ENCODE measurements around the gene TUBA4B.
A peak's percentile ranks its signal among the peaks of the same experiment; 100 is the strongest.
"Not testable (repeated sequence)": the region's sequence is repeated elsewhere in the genome, so short reads cannot be mapped to it uniquely, and the experiment has no call there.

Gene TUBA4B

GRCh38 chr2:219287116-219287440 is 34.0 kb downstream of the TUBA4B start:
- Mint-ChIP-seq H3K4me1 (peaks cover 23% of the 10 kb centered on the region), H3K36me3 (peaks cover 27% of the 10 kb centered on the region)
- not testable (repeated sequence) for H3K27me3 Mint-ChIP-seq, ATAC-seq, H3K4me3 Mint-ChIP-seq, H3K9me3 Mint-ChIP-seq, H3K27ac Mint-ChIP-seq

GRCh38 chr2:219287580-219288265 is 34.7 kb downstream of the TUBA4B start:
- H3K9me3 Mint-ChIP-seq: no peaks in the 10 kb centered on the region
- H3K4me3 Mint-ChIP-seq: no peak overlapping the region
- no peaks in the 10 kb centered on the region for H3K27me3 Mint-ChIP-seq
- no peak for ATAC-seq
- peaks cover 21% of the 10 kb centered on the region for H3K36me3 Mint-ChIP-seq
- no peak overlapping the region for H3K27ac Mint-ChIP-seq
- peaks cover 21% of the 10 kb centered on the region for H3K4me1 Mint-ChIP-seq

- H3K9me3 Mint-ChIP-seq: no peaks in the 10 kb centered on the region
- H3K4me3 Mint-ChIP-seq: no peak overlapping the region
- H3K27ac Mint-ChIP-seq: no peak overlapping the region
- peaks cover 19% of the 10 kb centered on the region for H3K4me1 Mint-ChIP-seq
- H3K27me3 Mint-ChIP-seq: no peaks in the 10 kb centered on the region
- peaks cover 14% of the 10 kb centered on the region for H3K36me3 Mint-ChIP-seq
- no peak for ATAC-seq
These were observed 36.1 kb downstream of the TUBA4B start for GRCh38 chr2:219289195-219289536.

GRCh38 chr2:219289537-219290361 is 36.7 kb downstream of the TUBA4B start:
- H3K27ac Mint-ChIP-seq: peak overlapping the region; percentile 38
- H3K4me1 Mint-ChIP-seq: peaks cover 25% of the 10 kb centered on the region
- no peak overlapping the region for H3K4me3 Mint-ChIP-seq
- ATAC-seq: no peak
- no peaks in the 10 kb centered on the region for H3K27me3 Mint-ChIP-seq
- H3K9me3 Mint-ChIP-seq: no peaks in the 10 kb centered on the region
- peaks cover 14% of the 10 kb centered on the region for H3K36me3 Mint-ChIP-seq

- H3K27me3 Mint-ChIP-seq: no peaks in the 10 kb centered on the region
- peak overlapping the region; percentile 38 for H3K27ac Mint-ChIP-seq
- H3K4me3 Mint-ChIP-seq: no peak overlapping the region
- H3K4me1 Mint-ChIP-seq: peaks cover 28% of the 10 kb centered on the region
- H3K9me3 Mint-ChIP-seq: no peaks in the 10 kb centered on the region
- ATAC-seq: no peak
- H3K36me3 Mint-ChIP-seq: peaks cover 9% of the 10 kb centered on the region
These were observed 37.5 kb downstream of the TUBA4B start for GRCh38 chr2:219290381-219291171.

GRCh38 chr2:219291394-219291793 is 38.4 kb downstream of the TUBA4B start:
- H3K36me3 Mint-ChIP-seq: peaks cover 2% of the 10 kb centered on the region
- H3K4me3 Mint-ChIP-seq: no peak overlapping the region
- H3K9me3 Mint-ChIP-seq: no peaks in the 10 kb centered on the region
- H3K4me1 Mint-ChIP-seq: peaks cover 22% of the 10 kb centered on the region
- no peak for ATAC-seq
- H3K27me3 Mint-ChIP-seq: no peaks in the 10 kb centered on the region
- H3K27ac Mint-ChIP-seq: no peak overlapping the region

- H3K27me3 Mint-ChIP-seq: no peaks in the 10 kb centered on the region
- no peak overlapping the region for H3K27ac Mint-ChIP-seq
- peaks cover 20% of the 10 kb centered on the region for H3K4me1 Mint-ChIP-seq
- no peak for ATAC-seq
- H3K36me3 Mint-ChIP-seq: no peaks in the 10 kb centered on the region
- no peak overlapping the region for H3K4me3 Mint-ChIP-seq
- H3K9me3 Mint-ChIP-seq: no peaks in the 10 kb centered on the region
These were observed 39.0 kb downstream of the TUBA4B start for GRCh38 chr2:219291910-219292490.

- Mint-ChIP-seq H3K27ac (no peak overlapping the region), H3K4me1 (peaks cover 20% of the 10 kb centered on the region), H3K9me3 (no peaks in the 10 kb centered on the region), H3K27me3 (no peaks in the 10 kb centered on the region), H3K4me3 (no peak overlapping the region), H3K36me3 (no peaks in the 10 kb centered on the region)
- no peak for ATAC-seq
These were observed 39.6 kb downstream of the TUBA4B start for GRCh38 chr2:219292616-219293015.

GRCh38 chr2:219293736-219294231 is 40.7 kb downstream of the TUBA4B start:
- no peak for ATAC-seq
- Mint-ChIP-seq H3K27ac (peak overlapping the region; percentile 89), H3K27me3 (no peaks in the 10 kb centered on the region), H3K36me3 (no peaks in the 10 kb centered on the region), H3K4me1 (peaks cover 20% of the 10 kb centered on the region), H3K9me3 (no peaks in the 10 kb centered on the region), H3K4me3 (peak overlapping the region; percentile 79)

GRCh38 chr2:219294356-219295351 is 41.6 kb downstream of the TUBA4B start:
- Mint-ChIP-seq H3K9me3 (no peaks in the 10 kb centered on the region), H3K27me3 (peaks cover 3% of the 10 kb centered on the region)

GRCh38 chr2:219296142-219296541 is 43.1 kb downstream of the TUBA4B start:
- no peak overlapping the region for H3K4me3 Mint-ChIP-seq
- no peak for ATAC-seq
- no peaks in the 10 kb centered on the region for H3K36me3 Mint-ChIP-seq
- peaks cover 20% of the 10 kb centered on the region for H3K4me1 Mint-ChIP-seq
- peaks cover 13% of the 10 kb centered on the region for H3K27me3 Mint-ChIP-seq
- no peak overlapping the region for H3K27ac Mint-ChIP-seq
- H3K9me3 Mint-ChIP-seq: no peaks in the 10 kb centered on the region

More at GRCh38 chr2:219294356-219295351, 41.6 kb downstream of the TUBA4B start:
- H3K4me3 Mint-ChIP-seq: peak overlapping the region; percentile 79
- peaks cover 20% of the 10 kb centered on the region for H3K4me1 Mint-ChIP-seq
- peak overlapping the region; percentile 89 for H3K27ac Mint-ChIP-seq
- H3K36me3 Mint-ChIP-seq: no peaks in the 10 kb centered on the region
- ATAC-seq: peak; percentile 91

GRCh38 chr2:219296631-219297391 is 43.8 kb downstream of the TUBA4B start:
- no peaks in the 10 kb centered on the region for H3K9me3 Mint-ChIP-seq
- H3K27me3 Mint-ChIP-seq: peaks cover 20% of the 10 kb centered on the region
- H3K4me3 Mint-ChIP-seq: no peak overlapping the region
- ATAC-seq: no peak
- peaks cover 20% of the 10 kb centered on the region for H3K4me1 Mint-ChIP-seq
- H3K27ac Mint-ChIP-seq: no peak overlapping the region
- no peaks in the 10 kb centered on the region for H3K36me3 Mint-ChIP-seq

GRCh38 chr2:219297766-219298456 is 44.9 kb downstream of the TUBA4B start:
- no peaks in the 10 kb centered on the region for H3K9me3 Mint-ChIP-seq
- no peak overlapping the region for H3K27ac Mint-ChIP-seq
- H3K36me3 Mint-ChIP-seq: no peaks in the 10 kb centered on the region
- H3K4me3 Mint-ChIP-seq: no peak overlapping the region
- H3K4me1 Mint-ChIP-seq: peaks cover 20% of the 10 kb centered on the region
- no peak for ATAC-seq
- peaks cover 31% of the 10 kb centered on the region for H3K27me3 Mint-ChIP-seq
